ENCODE data around the gene HDAC4. TPM values are rescaled to one million over a fixed set of nuclear protein-coding genes. Genes with fewer than 3 reads are reported as not detected.

Gene HDAC4
- total RNA-seq, 1 experiment from 2014 or later = 61.5 TPM

- CTCF ChIA-PET = no interaction called here
- intact Hi-C loops (cut with micrococcal nuclease; ENCODE audit: unreplicated experiment) = no loop called here
Measured at GRCh38 chr2:239386872-239387445, 13.9 kb downstream of the HDAC4 start.

GRCh38 chr2:239386001-239386670, 14.7 kb downstream of the HDAC4 start:
- POLR2A ChIA-PET (ENCODE audit: unreplicated experiment) = no interaction called here
- Histone ChIP-seq H3K4me1 (replicated peaks; ENCODE audit: insufficient read depth) (no peaks in the 10 kb centered on the region), H3K27ac (no peak overlapping the region), H3K9me3 (ENCODE audit: insufficient read depth, low read depth) (no peaks in the 10 kb centered on the region), H3K4me3 (no peak overlapping the region), H3K9me2 (ENCODE audit: insufficient read depth) (no peaks in the 10 kb centered on the region), H3K4me2 (no peak overlapping the region), H3K27me3 (ENCODE audit: insufficient read depth, low read depth) (no peaks in the 10 kb centered on the region), H4K20me1 (ENCODE audit: insufficient read depth) (peaks cover 9% of the 10 kb centered on the region; the same call in 1 of the 2 replicates), H2AFZ (no peak overlapping the region), H3F3A (ENCODE audit: insufficient read depth, low read depth) (no peaks in the 10 kb centered on the region), H3K36me3 (ENCODE audit: low read depth) (no peaks in the 10 kb centered on the region), H3K79me2 (ENCODE audit: low read depth) (no peaks in the 10 kb centered on the region)
- intact Hi-C loops (cut with micrococcal nuclease; ENCODE audit: unreplicated experiment) = no loop called here
- CTCF ChIA-PET = no interaction called here
- no TSS peak for BruUV-seq (replicated peaks)
- no peak for DNase-seq
- TF ChIP-seq EZH2 (IDR thresholded peaks at IDR 0.05; ENCODE audit: low read depth) (no peak), CTCF (conservative IDR thresholded peaks at IDR 0.05) (no peak)

More at GRCh38 chr2:239386872-239387445, 13.9 kb downstream of the HDAC4 start:
- Histone ChIP-seq H3K9me3 (ENCODE audit: insufficient read depth, low read depth) (no peaks in the 10 kb centered on the region), H3K27ac (no peak overlapping the region), H3K79me2 (ENCODE audit: low read depth) (no peaks in the 10 kb centered on the region; the same call in none of the 2 replicates), H3K36me3 (ENCODE audit: low read depth) (no peaks in the 10 kb centered on the region), H3K27me3 (ENCODE audit: insufficient read depth, low read depth) (no peaks in the 10 kb centered on the region), H3K4me1 (replicated peaks; ENCODE audit: insufficient read depth) (no peaks in the 10 kb centered on the region), H3K4me2 (no peak overlapping the region), H4K20me1 (ENCODE audit: insufficient read depth) (peaks cover 9% of the 10 kb centered on the region), H3K9me2 (ENCODE audit: insufficient read depth) (no peaks in the 10 kb centered on the region), H3F3A (ENCODE audit: insufficient read depth, low read depth) (no peaks in the 10 kb centered on the region), H3K4me3 (no peak overlapping the region), H2AFZ (no peak overlapping the region)
- BruUV-seq (replicated peaks) = no TSS peak
- TF ChIP-seq EZH2 (IDR thresholded peaks at IDR 0.05; ENCODE audit: low read depth) (no peak), CTCF (conservative IDR thresholded peaks at IDR 0.05) (no peak)
- no peak for DNase-seq
- POLR2A ChIA-PET (ENCODE audit: unreplicated experiment) = no interaction called here

- BruUV-seq (replicated peaks) = no TSS peak
- POLR2A ChIA-PET (ENCODE audit: unreplicated experiment) = no interaction called here
Measured at GRCh38 chr2:239385096-239386000, 15.5 kb downstream of the HDAC4 start.

More at GRCh38 chr2:239385096-239386000, 15.5 kb downstream of the HDAC4 start:
- no peaks in the 10 kb centered on the region for H3K36me3 ChIP-seq (ENCODE audit: low read depth)
- H3K9me2 ChIP-seq (ENCODE audit: insufficient read depth) = no peaks in the 10 kb centered on the region
- no peaks in the 10 kb centered on the region for H3K4me1 ChIP-seq (replicated peaks; ENCODE audit: insufficient read depth)
- TF ChIP-seq EZH2 (IDR thresholded peaks at IDR 0.05; ENCODE audit: low read depth) = no peak
- TF ChIP-seq CTCF (conservative IDR thresholded peaks at IDR 0.05) = no peak
- H3K79me2 ChIP-seq (ENCODE audit: low read depth) = no peaks in the 10 kb centered on the region
- no peak overlapping the region for H3K4me2 ChIP-seq
- no peaks in the 10 kb centered on the region for H3K27me3 ChIP-seq (ENCODE audit: insufficient read depth, low read depth)
- no peak overlapping the region for H2AFZ ChIP-seq
- no peak for DNase-seq
- no peaks in the 10 kb centered on the region for H3F3A ChIP-seq (ENCODE audit: insufficient read depth, low read depth)
- H3K4me3 ChIP-seq = no peak overlapping the region
- 0 out of 2 replicates have a peak, but pooled peaks cover 3% of the 10 kb centered on the region for H4K20me1 ChIP-seq (ENCODE audit: insufficient read depth)
- no peak overlapping the region for H3K27ac ChIP-seq
- intact Hi-C loops (cut with micrococcal nuclease; ENCODE audit: unreplicated experiment) = no loop called here
- H3K9me3 ChIP-seq (ENCODE audit: insufficient read depth, low read depth) = no peaks in the 10 kb centered on the region
- CTCF ChIA-PET = no interaction called here
